ENCODE results near the gene CECR2.

The CECR2 gene

DNA sequence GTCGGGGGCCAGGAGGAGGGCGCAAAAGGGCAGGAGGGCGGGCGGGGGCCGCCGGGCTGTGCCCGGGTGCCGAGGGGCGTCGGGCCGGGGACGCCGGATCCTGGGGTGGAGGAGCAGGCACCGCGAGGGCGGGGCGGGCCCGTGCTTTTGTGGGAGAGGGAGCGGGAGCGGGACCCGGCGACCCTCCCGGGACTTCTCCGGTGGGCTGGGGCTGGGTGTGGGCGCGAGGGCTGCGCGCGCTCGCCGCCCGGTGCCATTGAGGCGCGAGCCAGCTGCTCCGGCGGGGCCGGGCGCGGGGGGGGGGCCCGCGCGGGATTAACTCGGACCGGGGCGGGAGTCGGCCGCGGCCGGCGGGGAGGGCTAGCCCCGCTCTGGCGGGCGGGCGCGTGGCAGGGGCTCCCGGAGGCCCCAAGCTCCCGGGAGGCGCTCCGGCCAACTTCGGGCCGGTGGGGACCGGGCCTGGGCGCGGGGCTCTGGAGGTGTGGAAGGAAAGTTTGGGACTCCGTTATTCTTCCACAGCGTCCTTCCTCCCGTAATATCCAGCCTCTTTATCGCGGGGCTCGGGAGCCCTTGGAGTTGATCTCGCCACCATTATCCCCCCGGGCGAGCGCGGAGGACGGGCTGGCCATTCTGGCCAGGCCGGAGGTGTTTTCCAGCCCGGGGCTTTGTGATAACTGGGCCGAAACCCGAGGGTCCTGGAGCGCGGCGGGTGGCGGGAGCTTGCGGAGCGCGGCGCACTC lies 936 bp downstream of the CECR2 start:
- no peak for TF ChIP-seq SIN3A (IDR thresholded peaks at IDR 0.05; ENCODE audit: borderline replicate concordance, insufficient read depth, low read length)
- no peak for TF ChIP-seq TAF1 (IDR thresholded peaks at IDR 0.05; ENCODE audit: borderline replicate concordance, insufficient read depth, low read length)
- no peak for TF ChIP-seq FOXP2 (optimal IDR thresholded peaks at IDR 0.05; ENCODE audit: borderline replicate concordance, extremely low read depth, extremely low read length, insufficient read depth)

DNA sequence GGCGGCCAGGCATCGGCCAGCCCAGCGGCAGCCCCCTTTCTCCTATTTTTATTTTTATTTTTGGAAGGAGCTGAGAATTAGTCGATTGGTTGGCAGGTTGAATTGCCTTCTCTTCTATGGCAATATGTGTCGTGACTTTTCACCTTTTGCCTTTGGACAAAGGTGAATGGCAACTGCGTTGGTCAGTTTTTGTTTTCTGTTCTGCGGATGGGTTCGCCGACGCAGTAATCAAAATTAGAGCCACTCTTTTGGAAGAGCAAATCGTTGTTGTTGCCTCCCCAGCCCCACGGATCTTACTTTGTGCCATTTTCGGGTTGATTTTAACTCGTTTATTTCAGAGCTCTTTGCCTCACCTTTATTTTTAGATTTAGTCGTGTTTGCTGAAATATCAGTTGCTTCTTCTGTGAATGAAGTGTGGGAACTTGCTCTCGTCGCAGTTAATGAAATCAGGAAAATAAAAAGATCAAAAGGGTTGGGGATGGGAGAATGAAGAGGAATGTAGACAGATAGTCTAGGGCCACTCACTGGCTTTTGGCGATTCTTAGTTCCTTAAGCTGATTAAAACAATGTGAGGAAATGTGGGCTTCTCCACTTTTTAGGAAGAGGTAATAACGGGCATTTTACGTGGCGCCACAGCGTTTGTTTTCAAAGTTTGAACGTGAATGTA lies 1.6 kb downstream of the CECR2 start:
- no peak for TF ChIP-seq POLR2AphosphoS5 (IDR thresholded peaks at IDR 0.05; ENCODE audit: low read depth, low read length)
- no peak for TF ChIP-seq SIN3A (IDR thresholded peaks at IDR 0.05; ENCODE audit: borderline replicate concordance, insufficient read depth, low read length)
- no peak for TF ChIP-seq TAF1 (IDR thresholded peaks at IDR 0.05; ENCODE audit: borderline replicate concordance, insufficient read depth, low read length)
- no peak for TF ChIP-seq FOXP2 (optimal IDR thresholded peaks at IDR 0.05; ENCODE audit: borderline replicate concordance, extremely low read depth, extremely low read length, insufficient read depth)
- no peak for TF ChIP-seq REST (IDR thresholded peaks at IDR 0.05; ENCODE audit: insufficient read depth in 1 of 2, low read depth in 2 of 2, low read length in 2 of 2)

GRCh38 chr22:17371448-17371847 lies 2.2 kb downstream of the CECR2 start:
- TF ChIP-seq REST (IDR thresholded peaks at IDR 0.05; ENCODE audit: insufficient read depth in 1 of 2, low read depth in 2 of 2, low read length in 2 of 2): no peak
- TF ChIP-seq FOXP2 (optimal IDR thresholded peaks at IDR 0.05; ENCODE audit: borderline replicate concordance, extremely low read depth, extremely low read length, insufficient read depth): no peak
- TF ChIP-seq TAF1 (IDR thresholded peaks at IDR 0.05; ENCODE audit: borderline replicate concordance, insufficient read depth, low read length): no peak
- TF ChIP-seq SIN3A (IDR thresholded peaks at IDR 0.05; ENCODE audit: borderline replicate concordance, insufficient read depth, low read length): no peak
- no peak for TF ChIP-seq POLR2AphosphoS5 (IDR thresholded peaks at IDR 0.05; ENCODE audit: low read depth, low read length)

DNA sequence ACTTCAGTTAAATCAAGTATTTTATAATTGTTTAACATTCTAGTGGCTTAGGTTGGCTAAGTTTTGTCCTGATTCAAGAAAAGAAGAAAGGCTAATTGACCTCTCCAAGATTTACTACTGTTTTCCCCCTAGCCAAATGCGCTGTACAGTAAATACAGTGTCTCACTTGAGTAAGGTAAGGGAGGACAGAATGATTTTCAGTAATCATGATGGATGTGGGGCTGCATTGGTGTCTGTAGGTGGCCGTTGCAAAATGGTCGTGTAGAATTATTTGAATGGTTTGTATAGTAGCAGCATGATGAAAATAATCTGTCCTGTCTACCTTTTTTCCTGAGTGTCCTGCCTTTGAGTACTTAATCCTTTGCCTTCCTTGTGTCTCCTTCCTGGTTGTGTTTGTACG lies 4.6 kb downstream of the CECR2 start:
- TF ChIP-seq REST (IDR thresholded peaks at IDR 0.05; ENCODE audit: insufficient read depth in 1 of 2, low read depth in 2 of 2, low read length in 2 of 2) (no peak), FOXP2 (optimal IDR thresholded peaks at IDR 0.05; ENCODE audit: borderline replicate concordance, extremely low read depth, extremely low read length, insufficient read depth) (no peak), TAF1 (IDR thresholded peaks at IDR 0.05; ENCODE audit: borderline replicate concordance, insufficient read depth, low read length) (no peak), POLR2AphosphoS5 (IDR thresholded peaks at IDR 0.05; ENCODE audit: low read depth, low read length) (no peak), SIN3A (IDR thresholded peaks at IDR 0.05; ENCODE audit: borderline replicate concordance, insufficient read depth, low read length) (no peak)

- TF ChIP-seq FOXP2 (optimal IDR thresholded peaks at IDR 0.05; ENCODE audit: borderline replicate concordance, extremely low read depth, extremely low read length, insufficient read depth) (no peak), POLR2AphosphoS5 (IDR thresholded peaks at IDR 0.05; ENCODE audit: low read depth, low read length) (no peak)
Measured at GRCh38 chr22:17375914-17376614, 6.8 kb downstream of the CECR2 start.

All from PFSK-1 (cell line).